ENCODE measurements around the gene SYK.
"Not testable (repeated sequence)": the region's sequence is repeated elsewhere in the genome, so short reads cannot be mapped to it uniquely, and the experiment has no call there.

Gene SYK

GRCh38 chr9:90799271-90799852, 2.3 kb upstream of the SYK start:
- no peak for DNase-seq

- no peak for DNase-seq
Measured at GRCh38 chr9:90801973-90802322, 329 bp downstream of the SYK start.

GRCh38 chr9:90802386-90802985, 867 bp downstream of the SYK start:
- no peak for DNase-seq

DNA sequence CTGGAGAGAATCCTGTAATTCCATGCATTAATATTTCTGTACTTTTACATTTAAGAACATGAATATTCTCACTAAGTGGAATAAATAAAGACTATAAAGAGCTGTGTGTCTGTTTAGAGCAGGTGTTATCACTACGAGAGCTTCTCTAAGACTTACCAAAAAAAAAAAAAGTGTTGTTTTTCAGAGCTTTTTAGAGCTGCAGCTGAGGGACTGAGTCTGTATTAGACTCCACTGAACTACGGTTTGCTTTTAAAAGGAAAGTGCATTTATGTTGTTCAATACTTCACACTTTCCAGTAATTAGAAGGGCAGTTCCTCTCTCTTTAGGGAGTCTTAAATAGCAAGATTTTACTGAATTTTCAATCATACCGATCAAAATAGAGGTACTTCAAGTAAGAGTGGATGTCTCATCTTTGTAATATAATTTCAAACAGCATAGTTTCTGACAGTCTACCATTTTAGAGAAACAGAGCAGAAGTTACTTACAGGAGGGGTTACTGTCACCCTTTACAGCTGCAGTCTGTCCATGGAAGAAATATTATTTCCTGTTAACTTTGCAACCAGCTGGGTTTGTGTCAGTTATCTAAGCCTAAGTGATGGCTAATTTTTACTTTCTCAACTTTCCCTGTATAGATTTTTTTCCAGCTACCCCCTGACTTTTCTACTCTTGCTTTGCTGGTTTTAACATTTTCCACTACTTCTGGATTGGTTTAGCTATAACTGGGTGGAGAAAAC, 2.4 kb downstream of the SYK start:
- no peak for DNase-seq

DNA sequence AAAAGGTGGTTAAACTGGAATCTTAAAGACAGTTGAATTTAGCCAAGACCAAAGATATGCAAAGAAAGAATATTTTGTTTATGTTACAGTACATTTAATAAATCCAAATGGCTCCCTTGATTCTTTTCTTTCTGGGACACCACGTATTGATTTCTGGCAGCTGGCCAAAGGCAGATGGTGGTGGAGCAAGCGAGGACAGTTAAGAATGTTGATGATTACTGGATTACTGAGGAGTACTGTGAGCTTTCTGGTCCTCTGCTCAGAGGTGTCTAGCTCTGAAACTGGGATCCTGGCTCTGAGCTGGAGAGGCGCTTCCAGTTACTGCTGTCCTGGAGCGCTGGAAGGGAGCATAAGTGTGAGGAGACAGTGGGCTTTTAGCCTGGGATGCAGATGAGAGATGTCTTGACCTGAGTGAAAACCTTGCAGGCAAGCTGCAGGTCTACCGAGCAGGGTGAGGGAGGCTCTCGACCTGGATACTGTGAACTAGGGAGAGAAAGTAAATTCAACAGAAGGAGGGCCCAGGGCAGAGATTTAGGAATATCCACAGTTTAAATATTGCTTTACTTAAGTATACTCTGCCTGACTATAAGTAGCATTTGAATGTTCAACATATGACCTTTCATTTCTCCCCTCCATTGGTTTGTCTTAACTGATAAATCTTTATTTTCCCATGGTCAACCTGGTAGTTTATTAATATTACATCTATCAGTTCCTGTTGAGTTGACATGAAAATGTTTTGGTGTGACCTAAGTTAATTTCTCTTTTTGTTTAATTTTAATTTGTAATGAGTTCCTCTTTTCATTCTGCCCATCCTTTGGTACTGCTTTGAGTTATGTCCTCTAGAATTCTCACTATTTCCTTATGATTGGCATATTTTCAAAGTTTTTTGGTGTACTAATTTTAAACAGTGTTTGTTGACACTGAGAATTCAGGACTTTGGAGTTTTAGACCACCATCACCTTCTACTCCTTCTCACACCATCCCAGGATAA, 3.7 kb downstream of the SYK start:
- no peak for DNase-seq

DNA sequence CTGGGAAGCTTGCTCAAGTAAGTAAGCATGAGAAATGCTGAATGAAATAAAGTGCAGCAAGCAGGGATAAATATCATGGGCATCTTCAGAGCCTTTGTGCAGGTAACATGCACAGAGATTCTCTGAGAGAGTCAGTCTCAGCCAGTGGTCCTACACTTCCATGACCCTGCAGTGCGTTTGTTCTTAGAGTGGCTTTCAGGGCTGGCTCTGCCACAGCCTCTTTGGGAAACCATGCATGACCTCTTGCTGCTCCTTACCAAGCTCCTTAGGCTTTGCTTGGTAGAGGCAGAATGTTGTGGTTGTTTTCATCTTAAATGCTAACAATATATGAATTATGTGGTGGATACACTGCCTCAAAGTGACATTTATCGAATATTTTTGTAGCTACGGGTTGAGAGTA, 5.4 kb downstream of the SYK start:
- DNase-seq: no peak

- DNase-seq: no peak
Measured at GRCh38 chr9:90808398-90808797, 6.8 kb downstream of the SYK start.

GRCh38 chr9:90808890-90809685, 7.5 kb downstream of the SYK start:
- no peak for DNase-seq

DNA sequence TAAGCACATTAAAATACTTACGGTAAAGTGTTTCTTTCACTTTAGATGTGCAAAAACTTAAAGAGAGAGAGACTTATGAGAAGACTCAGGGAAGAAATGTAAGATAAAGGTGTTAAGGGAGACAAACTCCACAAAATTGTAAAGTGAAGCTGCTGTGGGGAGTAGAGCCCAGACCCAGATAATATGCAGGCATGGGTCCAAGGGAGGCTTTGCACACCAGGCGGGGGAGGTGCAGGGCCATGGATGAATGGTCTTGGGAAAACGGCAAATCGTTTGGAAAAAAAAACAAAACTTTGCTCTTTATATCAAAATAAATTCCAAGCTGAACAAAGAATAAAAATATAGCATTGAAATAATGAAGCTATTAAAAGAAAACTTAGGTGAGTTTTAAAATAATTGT, 9.1 kb downstream of the SYK start:
- no peak for DNase-seq

DNA sequence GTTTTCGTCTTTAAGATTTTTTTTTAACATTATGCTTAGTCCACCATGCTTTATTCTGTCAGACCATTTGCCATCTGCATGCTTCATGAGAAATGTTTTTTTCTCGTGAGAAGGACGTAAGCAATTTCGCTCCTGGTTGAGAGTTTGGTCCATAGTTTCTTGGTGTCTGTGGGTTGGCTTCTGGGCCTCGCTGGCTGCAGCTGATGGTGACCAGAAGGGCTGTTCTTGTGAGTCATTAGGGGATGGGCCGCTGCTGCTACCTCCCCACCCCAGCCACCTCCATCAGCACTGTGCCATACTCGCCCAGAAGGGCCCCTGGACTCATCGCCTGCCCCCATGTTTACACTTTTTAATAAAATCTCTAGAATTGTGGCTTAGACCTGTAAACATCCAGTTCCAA, 11.4 kb downstream of the SYK start:
- DNase-seq: no peak

DNA sequence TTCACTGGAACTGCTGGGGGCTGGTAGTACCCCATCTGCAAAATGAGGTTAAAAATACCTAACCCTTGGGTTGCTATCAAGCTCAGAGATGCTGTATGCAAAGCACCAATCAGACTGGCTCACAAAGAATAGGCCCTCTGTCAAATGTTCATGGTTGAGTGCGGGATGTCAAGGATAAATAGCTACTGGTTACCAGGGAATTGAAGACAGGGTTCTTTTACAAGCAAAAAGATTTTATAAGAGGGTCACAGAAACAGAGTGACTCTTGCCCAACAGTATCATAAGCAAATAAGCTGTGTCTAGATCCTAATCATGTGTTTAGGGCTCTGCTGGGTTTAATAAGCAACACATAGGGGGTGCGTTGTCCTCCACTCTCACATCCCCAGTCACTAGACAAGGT, 11.9 kb downstream of the SYK start:
- DNase-seq: no peak

DNA sequence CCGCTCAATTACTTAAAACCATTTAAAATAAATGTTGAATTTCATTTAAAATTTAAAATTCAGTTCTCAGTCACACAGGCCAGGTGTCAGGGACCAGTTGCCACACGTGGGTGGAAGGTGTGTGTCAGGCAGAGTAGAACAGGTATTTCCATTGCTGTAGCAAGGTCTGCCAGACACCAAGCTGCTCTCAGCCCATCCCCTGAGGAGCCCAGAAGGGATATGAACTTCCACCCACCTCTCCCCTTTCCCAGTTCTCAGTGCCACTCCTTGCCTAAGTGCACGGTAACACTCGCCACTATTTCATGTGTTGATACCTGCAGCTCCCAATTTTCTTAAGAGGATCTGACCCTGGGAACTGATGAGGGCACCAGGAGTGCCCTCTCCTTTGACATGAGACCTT, 12.7 kb downstream of the SYK start:
- DNase-seq: no peak

DNA sequence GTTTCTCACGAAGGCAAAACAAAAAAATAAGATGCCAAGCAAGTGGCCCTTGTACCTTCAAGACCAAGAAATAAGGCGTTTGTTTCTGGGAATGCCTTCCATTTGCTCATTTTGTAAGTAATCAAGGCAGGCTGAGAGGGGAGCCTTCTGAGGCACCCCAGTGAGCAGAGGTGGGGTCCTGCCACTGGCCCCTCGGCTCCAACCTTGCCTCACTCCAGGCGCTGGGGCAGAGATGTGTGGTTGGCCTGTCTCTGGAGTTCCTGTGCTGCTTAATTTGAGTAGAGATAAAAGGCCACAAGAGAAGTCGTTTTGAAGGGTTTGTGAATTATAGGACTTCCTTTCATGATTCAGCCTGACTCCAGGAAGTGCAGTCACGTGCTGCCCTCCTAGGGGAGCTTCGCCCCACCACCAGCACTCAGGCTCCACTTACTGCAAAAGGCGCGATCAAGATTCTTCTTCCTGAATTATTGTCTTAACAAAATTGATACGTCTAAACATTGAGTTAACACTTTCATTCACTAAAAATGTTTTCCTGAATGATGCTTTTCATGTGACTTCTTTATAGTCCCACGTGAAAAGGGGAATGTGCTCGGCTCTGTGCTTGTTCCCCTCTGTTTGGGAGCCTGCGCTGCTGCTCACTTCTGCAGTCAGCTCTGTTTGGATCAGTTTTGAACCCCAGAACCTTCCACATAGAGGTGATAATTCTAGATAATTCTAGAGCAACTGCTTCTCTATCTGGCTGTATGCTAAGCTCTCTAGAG, 13.7 kb downstream of the SYK start:
- no peak for DNase-seq

DNA sequence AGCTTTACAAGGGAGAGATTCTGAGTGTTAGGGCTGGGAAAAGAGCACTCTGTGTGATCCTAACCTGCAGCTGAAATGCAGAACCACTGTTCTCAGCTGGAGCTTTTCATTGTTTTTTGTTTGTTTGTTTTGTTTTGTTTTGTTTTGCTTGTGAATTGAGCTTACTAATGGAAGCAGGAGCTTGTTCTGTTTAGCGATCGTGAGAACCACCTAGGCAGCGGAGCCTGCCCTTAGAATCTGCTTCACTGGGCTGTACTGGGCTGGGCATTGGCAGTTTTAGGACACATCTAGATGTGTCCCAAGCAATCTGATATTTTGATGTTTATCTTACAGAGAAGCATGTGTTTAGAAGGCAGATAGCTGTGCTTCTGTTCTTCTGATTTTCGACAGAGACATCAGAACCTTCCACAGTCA, 14.3 kb downstream of the SYK start:
- no peak for DNase-seq

- DNase-seq: no peak
Measured at GRCh38 chr9:90816690-90817089, 15.1 kb downstream of the SYK start.

- DNase-seq: no peak
Measured at GRCh38 chr9:90818279-90818678, 16.7 kb downstream of the SYK start.

GRCh38 chr9:90820406-90820805, 18.8 kb downstream of the SYK start:
- not testable (repeated sequence) for DNase-seq

DNA sequence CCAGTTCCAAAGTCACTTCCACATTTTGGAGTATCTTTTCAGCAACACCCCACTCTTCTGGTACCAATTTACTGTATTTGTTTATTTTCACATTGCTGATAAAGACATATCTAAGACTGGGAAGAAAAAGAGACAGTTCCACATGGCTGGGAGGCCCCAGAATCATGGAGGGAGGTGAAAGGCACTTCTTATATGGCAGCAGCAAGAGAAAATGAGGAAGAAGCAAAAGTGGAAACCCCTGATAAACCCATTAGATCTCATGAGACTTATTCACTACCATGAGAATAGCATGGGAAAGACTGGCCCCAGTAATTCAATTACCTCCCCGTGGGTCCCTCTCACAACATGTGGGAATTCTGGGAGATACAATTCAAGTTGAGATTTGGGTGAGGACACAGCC, 19.6 kb downstream of the SYK start:
- DNase-seq: not testable (repeated sequence)

DNA sequence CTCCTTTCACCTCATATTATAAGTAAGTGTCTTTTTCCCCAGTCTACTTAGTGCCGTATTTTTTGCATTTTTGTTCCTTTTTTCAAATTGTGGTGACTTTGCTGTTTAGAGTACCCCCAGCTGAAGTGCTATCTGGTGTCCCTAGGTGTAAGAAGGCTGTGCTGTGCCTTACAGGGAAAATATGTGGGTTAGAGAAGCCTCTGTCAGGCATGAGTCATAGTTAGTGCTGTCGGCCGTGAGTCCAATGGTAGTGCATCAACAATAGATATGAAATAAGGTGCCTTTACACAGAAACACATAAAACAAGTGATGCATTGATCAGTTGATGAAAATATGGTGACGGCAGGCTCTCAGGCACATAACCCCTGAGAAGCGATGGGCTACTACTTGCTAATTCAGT, 20.1 kb downstream of the SYK start:
- no peak for DNase-seq

DNA sequence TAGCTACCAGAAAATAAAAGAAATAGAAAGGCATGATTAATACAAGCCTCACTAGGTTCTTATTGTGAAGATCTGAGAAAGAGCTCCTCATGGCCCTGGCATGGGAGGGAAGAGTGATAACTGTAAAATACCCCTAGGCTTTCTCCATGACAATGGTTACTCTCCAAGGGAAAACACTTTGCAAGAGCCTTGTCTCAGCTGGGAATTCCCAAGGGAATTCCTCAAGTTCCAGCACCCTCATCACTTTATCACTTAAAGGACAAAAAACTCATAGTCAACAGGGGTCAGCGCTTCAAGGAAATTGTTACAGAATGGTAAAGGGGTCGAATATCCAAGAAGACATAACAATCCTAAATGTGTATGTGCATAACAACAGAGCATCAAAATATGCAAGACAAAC, 21.2 kb downstream of the SYK start:
- DNase-seq: no peak

DNA sequence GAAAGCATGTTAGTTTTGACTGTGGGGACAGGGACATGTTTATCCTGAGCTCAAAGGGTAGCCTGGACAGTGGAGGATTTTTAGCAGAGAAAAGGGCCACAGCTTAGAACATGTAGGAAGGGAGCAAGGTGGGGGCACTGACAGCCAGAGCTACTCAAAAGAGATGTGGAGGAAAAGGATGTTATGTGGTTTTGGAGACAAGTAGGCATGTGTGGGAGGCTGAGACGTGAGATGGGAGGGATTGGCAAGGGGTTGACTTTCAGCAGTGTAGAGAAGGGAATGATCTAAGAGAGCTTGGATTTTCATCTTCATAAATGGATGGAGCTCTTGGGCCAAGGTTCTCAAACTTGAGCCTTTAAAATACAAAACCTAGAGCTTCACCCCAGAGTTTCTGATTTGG, 24.0 kb downstream of the SYK start:
- no peak for DNase-seq

All from hippocampal formation (tissue), 2 donors.